ENCODE data around the gene ABHD14A. TPM values are rescaled to one million over a fixed set of nuclear protein-coding genes. Genes with fewer than 3 reads are reported as not detected.

ABHD14A gene
- total RNA-seq, 2 experiments from 2014 or later = 7.9 to 8.6 TPM

DNA sequence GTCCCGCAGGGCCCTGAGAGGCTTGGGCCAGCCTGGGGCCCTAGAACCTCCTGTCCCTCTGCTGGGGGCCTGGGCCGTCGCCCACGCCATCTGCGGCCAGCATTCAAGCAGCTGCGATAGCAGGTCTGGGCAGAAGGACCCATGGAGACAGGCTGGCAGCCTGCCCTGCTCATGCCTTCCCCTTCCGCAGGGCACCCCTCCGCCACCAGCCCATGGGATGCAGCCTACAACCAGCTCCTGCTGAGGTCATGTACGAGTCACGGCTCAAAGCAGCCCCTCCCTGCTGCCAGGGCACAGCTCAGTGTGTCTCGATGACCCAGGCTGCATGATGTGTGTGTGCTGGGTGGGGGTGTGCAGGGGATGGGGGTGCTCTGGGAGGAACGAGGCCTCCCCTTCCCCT is 53.7 kb downstream of the ABHD14A start:
- Mint-ChIP-seq H3K27ac (no peak overlapping the region), H3K9me3 (no peaks in the 10 kb centered on the region), H3K4me1 (ENCODE audit: low read depth) (peaks cover 4% of the 10 kb centered on the region), H3K4me3 (no peak overlapping the region), H3K36me3 (no peaks in the 10 kb centered on the region), H3K27me3 (no peaks in the 10 kb centered on the region)
- intact Hi-C loops (cut with micrococcal nuclease) = no loop called here
- ChIA-PET POLR2A (interaction anchor here (1.1 kb wide), 1 partner anchor 27 kb away, joined by 3 read pairs; the partner anchor contains the start of gene DUSP7), CTCF (interaction anchor here (1.2 kb wide), 1 partner anchor 311 kb away, joined by 3 read pairs; no protein-coding TSS in a partner anchor)
- DNase-seq = no peak

DNA sequence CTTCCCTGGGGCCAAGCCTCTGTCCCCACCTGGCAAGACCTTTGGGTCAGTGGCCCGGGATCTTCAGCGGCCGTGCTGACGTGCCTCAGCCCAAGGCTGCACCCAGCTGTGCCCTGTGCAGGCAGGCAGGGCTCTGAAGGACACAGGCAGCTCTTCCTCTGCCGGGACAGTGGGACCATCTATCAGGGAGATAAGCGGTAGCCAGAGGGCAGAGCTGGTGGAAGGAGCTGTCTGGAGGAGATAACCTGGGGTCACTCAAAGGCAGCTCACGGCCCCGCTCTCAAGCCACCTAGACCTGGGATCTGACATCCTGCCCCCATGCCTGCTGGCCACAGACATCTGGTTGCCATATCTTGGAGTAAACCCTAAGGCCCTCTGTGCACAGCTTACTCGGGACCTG is 54.2 kb downstream of the ABHD14A start:
- Mint-ChIP-seq H3K4me3 (no peak overlapping the region), H3K4me1 (ENCODE audit: low read depth) (peaks cover 4% of the 10 kb centered on the region), H3K36me3 (no peaks in the 10 kb centered on the region), H3K27ac (no peak overlapping the region), H3K9me3 (no peaks in the 10 kb centered on the region), H3K27me3 (no peaks in the 10 kb centered on the region)
- ChIA-PET CTCF (interaction anchor here (1.2 kb wide), 1 partner anchor 310 kb away, joined by 3 read pairs; no protein-coding TSS in a partner anchor), POLR2A (interaction anchor here (1.1 kb wide), 1 partner anchor 27 kb away, joined by 3 read pairs; the partner anchor contains the start of gene DUSP7)
- intact Hi-C loops (cut with micrococcal nuclease) = no loop called here
- no peak for DNase-seq

DNA sequence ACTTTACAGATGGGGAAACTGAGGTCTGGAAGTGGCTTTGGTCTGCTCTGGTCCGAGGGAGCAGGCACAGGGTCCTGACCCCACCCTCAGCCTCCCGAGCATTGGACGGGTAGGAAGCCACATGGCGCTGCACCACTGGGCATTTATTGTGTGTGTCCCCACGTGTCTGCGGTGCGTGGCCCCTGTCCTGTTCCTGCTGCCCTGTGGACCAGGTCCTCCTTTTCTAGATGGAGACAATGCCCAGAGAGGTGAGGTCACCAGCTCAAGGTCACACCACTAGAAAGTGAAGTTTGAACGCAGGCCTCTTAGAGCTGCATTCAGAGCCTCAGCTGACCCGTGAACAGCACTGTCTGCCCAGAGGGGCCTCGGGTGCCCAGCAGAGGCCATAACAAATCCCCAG is 54.7 kb downstream of the ABHD14A start:
- no peaks in the 10 kb centered on the region for H3K27me3 Mint-ChIP-seq
- ChIA-PET CTCF (interaction anchor here (1.2 kb wide), 1 partner anchor 310 kb away, joined by 3 read pairs; no protein-coding TSS in a partner anchor), POLR2A (interaction anchor here (1.1 kb wide), 1 partner anchor 26 kb away, joined by 3 read pairs; the partner anchor contains the start of gene DUSP7)
- H3K9me3 Mint-ChIP-seq = no peaks in the 10 kb centered on the region
- intact Hi-C loops (cut with micrococcal nuclease) = no loop called here
- H3K36me3 Mint-ChIP-seq = no peaks in the 10 kb centered on the region
- no peak overlapping the region for H3K27ac Mint-ChIP-seq
- no peak overlapping the region for H3K4me3 Mint-ChIP-seq
- no peaks in the 10 kb centered on the region for H3K4me1 Mint-ChIP-seq (ENCODE audit: low read depth)
- DNase-seq = no peak

Other genes starting within 250 kb of the ABHD14A start
- not detected for gene IQCF6, start 195.8 kb upstream of the ABHD14A start, total RNA-seq
- not detected for gene IQCF2, start 113.4 kb upstream of the ABHD14A start, total RNA-seq
- not detected for gene IQCF5, start 99.5 kb upstream of the ABHD14A start, total RNA-seq
- gene IQCF1, start 71.7 kb upstream of the ABHD14A start, total RNA-seq = not detected
- gene RRP9, start 33.2 kb upstream of the ABHD14A start, total RNA-seq = 10 to 100 TPM; 32.3 to 35.4 TPM
- gene PARP3, start 32.7 kb upstream of the ABHD14A start, total RNA-seq = 10 to 100 TPM; 12.1 to 13.4 TPM
- gene GPR62, start 19.7 kb upstream of the ABHD14A start, total RNA-seq = not detected
- gene PCBP4, start 7.6 kb upstream of the ABHD14A start, total RNA-seq = 10 to 100 TPM; 17.3 to 19.3 TPM
- 10 to 100 TPM; 71.0 to 71.4 TPM for gene ABHD14B, start 1.0 kb upstream of the ABHD14A start, total RNA-seq
- 10 to 100 TPM; 53.1 to 59.2 TPM for gene ACY1, start 8.5 kb downstream of the ABHD14A start, total RNA-seq
- gene RPL29, start 20.8 kb downstream of the ABHD14A start, total RNA-seq = 1,000 to 10,000 TPM; 1,502 to 1,507 TPM
- 10 to 100 TPM; 14.1 to 14.5 TPM for gene DUSP7, start 81.5 kb downstream of the ABHD14A start, total RNA-seq
- 10 to 100 TPM; 28.5 to 30.5 TPM for gene POC1A, start 179.4 kb downstream of the ABHD14A start, total RNA-seq
- 10 to 100 TPM; 64.4 to 64.5 TPM for gene ALAS1, start 223.1 kb downstream of the ABHD14A start, total RNA-seq